HG03135 (cell line): Measurements from ENCODE around the gene POU5F1.
"Not testable (repeated sequence)": the region's sequence is repeated elsewhere in the genome, so short reads cannot be mapped to it uniquely, and the experiment has no call there.

Experiments used
- ATAC-seq: cut with Tn5 transposase; IDR thresholded peaks from one replicate; pipeline ENCODE4 v1.9.1; 2021; ENCODE audit warnings: mild to moderate bottlenecking, moderate library complexity; ENCODE audit not compliant: unreplicated experiment

Gene POU5F1

GRCh38 chr6:31192431-31193105 is 22.1 kb upstream of the POU5F1 start:
- not testable (repeated sequence) for ATAC-seq

- ATAC-seq, result no peak
Measured at GRCh38 chr6:31190488-31190887, 20.0 kb upstream of the POU5F1 start.

- ATAC-seq, result not testable (repeated sequence)
Measured at GRCh38 chr6:31189223-31189622, 18.7 kb upstream of the POU5F1 start.

- no peak for ATAC-seq
Measured at GRCh38 chr6:31187780-31188194, 17.3 kb upstream of the POU5F1 start.

GRCh38 chr6:31186052-31186734 is 15.7 kb upstream of the POU5F1 start:
- ATAC-seq, result no peak

GRCh38 chr6:31185695-31186051 is 15.2 kb upstream of the POU5F1 start:
- ATAC-seq, result not testable (repeated sequence)

- not testable (repeated sequence) for ATAC-seq
Measured at GRCh38 chr6:31183859-31184258, 13.4 kb upstream of the POU5F1 start.

GRCh38 chr6:31183287-31183686 is 12.8 kb upstream of the POU5F1 start:
- not testable (repeated sequence) for ATAC-seq

- ATAC-seq, result no peak
Measured at GRCh38 chr6:31180500-31180899, 10.0 kb upstream of the POU5F1 start.

- ATAC-seq, result no peak
Measured at GRCh38 chr6:31179896-31180295, 9.4 kb upstream of the POU5F1 start.

GRCh38 chr6:31179042-31179386 is 8.5 kb upstream of the POU5F1 start:
- no peak for ATAC-seq

GRCh38 chr6:31178143-31179041 is 7.9 kb upstream of the POU5F1 start:
- ATAC-seq, result no peak

- no peak for ATAC-seq
Measured at GRCh38 chr6:31175971-31176370, 5.5 kb upstream of the POU5F1 start.

- ATAC-seq, result no peak
Measured at GRCh38 chr6:31174378-31174777, 3.9 kb upstream of the POU5F1 start.

- no peak for ATAC-seq
Measured at GRCh38 chr6:31173406-31173805, 2.9 kb upstream of the POU5F1 start.

GRCh38 chr6:31172973-31173384 is 2.5 kb upstream of the POU5F1 start:
- no peak for ATAC-seq

- no peak for ATAC-seq
Measured at GRCh38 chr6:31171931-31172905, 1.7 kb upstream of the POU5F1 start.

- no peak for ATAC-seq
Measured at GRCh38 chr6:31170987-31171671, 647 bp upstream of the POU5F1 start.

GRCh38 chr6:31169858-31170599 is 453 bp downstream of the POU5F1 start:
- not testable (repeated sequence) for ATAC-seq
